Placental pericyte (primary cell): Measurements from ENCODE around the gene HTR3A. TPM values are rescaled to one million over a fixed set of nuclear protein-coding genes. Genes with fewer than 3 reads are reported as not detected.

Experiments used
- total RNA-seq: library from RNA; depleted of rRNA; stranded (reverse); fragments of >200 nt; gene quantifications from 2 replicates; pipeline ENCODE4 v1.2.3, GENCODE V29; 2012

HTR3A gene
- not detected in 2 replicates for total RNA-seq

GRCh38 chr11:113974741-113975470, at the start of gene HTR3A:
Gene HTR3A (plus strand): TSS chr11:113975108. CDS start chr11:113975326, 218 bp downstream.

Other genes starting within 250 kb of the HTR3A start
- gene ZW10, start 201.4 kb upstream of the HTR3A start, total RNA-seq, result 22.3 and 33.6 TPM in 2 replicates
- not detected in 2 replicates for gene CLDN25, start 195.3 kb upstream of the HTR3A start, total RNA-seq
- 25.6 and 44.0 TPM in 2 replicates for gene USP28, start 99.5 kb upstream of the HTR3A start, total RNA-seq
- not detected in 2 replicates for gene HTR3B, start 70.3 kb upstream of the HTR3A start, total RNA-seq
- under 0.01 and 0.43 TPM in 2 replicates for gene ZBTB16, start 84.6 kb downstream of the HTR3A start, total RNA-seq